Astrocyte (in vitro differentiated cells and primary cell): ENCODE measurements around the gene PLD2.

Experiments used
- CTCF ChIP-seq: IDR thresholded peaks from 2 replicates; pipeline ENCODE4 v1.5.1; 2011; ENCODE audit warnings: low read depth, mild to moderate bottlenecking, inconsistent platforms, low read length, moderate library complexity; ENCODE audit not compliant: insufficient read depth
- EZH2 ChIP-seq: IDR thresholded peaks from 2 replicates; pipeline ENCODE4 v1.6.1; 2012; ENCODE audit warnings: mild to moderate bottlenecking, low read length, inconsistent platforms; ENCODE audit not compliant: insufficient read depth

GRCh38 chr17:4872786-4873185, 65.8 kb downstream of the PLD2 start:
- TF ChIP-seq CTCF (no peak), EZH2 (no peak)
